HG03378 (cell line): ENCODE results near the gene PRAMEF13.
"Not testable (repeated sequence)": the region's sequence is repeated elsewhere in the genome, so short reads cannot be mapped to it uniquely, and the experiment has no call there.

Source experiments
- ATAC-seq: cut with Tn5 transposase; IDR thresholded peaks from one replicate; pipeline ENCODE4 v1.9.1; 2021; ENCODE audit warnings: mild to moderate bottlenecking, moderate library complexity; ENCODE audit not compliant: unreplicated experiment

Gene PRAMEF13

DNA sequence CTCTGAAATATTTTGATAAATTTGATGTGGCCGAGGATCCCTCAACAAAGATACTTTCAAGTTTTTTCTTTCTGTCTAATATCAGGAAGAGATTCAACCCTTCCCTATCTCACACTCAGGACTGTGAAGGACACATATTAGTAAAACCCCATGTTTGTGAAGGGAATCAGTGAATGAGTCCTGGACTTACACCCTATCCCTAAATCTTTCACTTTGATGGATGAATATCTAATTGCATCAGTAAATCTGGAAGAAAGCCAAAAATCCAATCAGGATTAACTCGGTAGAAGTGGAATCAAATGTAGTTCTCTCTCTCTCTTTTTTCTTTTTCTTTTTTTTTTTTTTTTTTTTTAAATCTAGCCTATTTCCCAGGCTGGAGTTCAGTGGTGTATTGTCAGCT is 29.7 kb downstream of the PRAMEF13 start, which contains the start of gene PRAMEF9:
Gene PRAMEF9 (plus strand): TSS at position 301 of the 400 bp plus-strand sequence. CDS start 3,433 bp downstream, outside the sequence.
- ATAC-seq = not testable (repeated sequence)

DNA sequence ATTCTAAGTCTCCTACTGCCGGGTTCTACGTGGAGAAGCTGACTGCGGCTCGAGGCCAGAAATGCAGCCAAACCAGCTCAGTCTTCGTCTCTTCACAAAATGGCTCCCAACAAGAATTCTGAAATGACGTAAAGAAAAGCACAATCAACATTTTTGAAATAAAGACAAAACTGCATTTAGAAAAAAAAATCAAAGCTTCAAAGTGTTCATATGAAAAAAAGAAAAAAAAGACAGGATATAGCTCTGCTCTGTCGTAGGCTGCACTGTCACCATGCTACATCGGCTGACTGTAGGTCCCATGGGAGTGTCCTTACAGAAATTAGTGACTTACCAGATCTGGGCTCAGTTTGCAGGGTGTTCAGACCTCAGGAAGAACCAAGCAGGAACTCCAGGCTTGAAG is 35.7 kb downstream of the PRAMEF13 start, which contains the start of gene HNRNPCL4:
Gene HNRNPCL4 (minus strand): TSS at position 101 of the 400 bp plus-strand sequence. CDS start 164 bp downstream, outside the sequence.
- not testable (repeated sequence) for ATAC-seq

DNA sequence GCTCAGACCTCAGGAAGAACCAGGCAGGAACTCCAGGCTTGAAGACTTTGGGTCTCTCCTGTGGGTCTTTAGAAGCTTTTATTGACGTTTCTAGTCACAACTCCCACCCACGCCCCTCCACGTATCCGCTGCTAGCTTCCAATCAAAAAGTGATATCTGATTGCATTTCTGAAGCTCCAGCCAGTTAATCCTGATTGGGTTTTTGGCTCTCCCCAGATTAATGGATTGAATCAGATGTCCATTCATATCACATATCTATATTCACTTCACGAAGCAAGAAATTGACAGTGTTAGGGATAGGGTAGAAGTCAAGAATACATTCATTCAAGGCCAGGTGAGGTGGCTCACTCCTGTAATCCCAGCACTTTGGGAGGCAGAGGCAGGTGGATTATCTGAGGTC is 45.3 kb downstream of the PRAMEF13 start, which contains the start of gene PRAMEF26:
Gene PRAMEF26 (minus strand): TSS at position 101 of the 400 bp plus-strand sequence. CDS start 2,914 bp downstream, outside the sequence.
- ATAC-seq = not testable (repeated sequence)
